Ascending aorta (tissue), 2 donors: ENCODE measurements around the gene ITM2B. TPM values are rescaled to one million over a fixed set of nuclear protein-coding genes. Genes with fewer than 3 reads are reported as not detected.
A peak's percentile ranks its signal among the peaks of the same experiment; 100 is the strongest.

Source experiments
- DNase-seq, 2 donors: peaks; one replicate each; pipeline ENCODE4 v3.0.0-alpha.2; 2019; ENCODE audit warnings: low spot score in 2 of 2
- H3K27ac ChIP-seq, 2 donors: fragments of 200-600 bp; sonication (generic); one replicate each; pipeline ENCODE4 v1.5.1; 2016 to 2017; ENCODE audit warnings: mild to moderate bottlenecking in 1 of 2
- H3K27me3 ChIP-seq: fragments of 200-600 bp; sonication (generic); one replicate; pipeline ENCODE4 v1.5.1; 2017
- H3K36me3 ChIP-seq, 2 donors: fragments of 200-600 bp; sonication (generic); one replicate each; pipeline ENCODE4 v1.5.1; 2016
- H3K4me1 ChIP-seq, 2 donors: fragments of 200-600 bp; sonication (generic); one replicate each; pipeline ENCODE4 v1.5.1; 2016 to 2017; ENCODE audit warnings: mild to moderate bottlenecking in 1 of 2
- H3K4me3 ChIP-seq, 2 donors: fragments of 200-600 bp; sonication (generic); one replicate each; pipeline ENCODE4 v1.5.1; 2016 to 2017; ENCODE audit warnings: mild to moderate bottlenecking in 1 of 2
- H3K9me3 ChIP-seq, 2 donors: fragments of 200-600 bp; sonication (generic); one replicate each; pipeline ENCODE4 v1.5.1; 2016
- CTCF ChIP-seq, 3 experiments: fragments of 200-600 bp in 2 of 3; fragments of 450-650 bp in 1 of 3; sonication (generic) in 2 of 3; IDR thresholded peaks; one replicate each; pipeline ENCODE4 v1.5.1; 2016 to 2019; ENCODE audit warnings: antibody characterized with exemption in 3 of 3, mild to moderate bottlenecking in 1 of 3, moderate library complexity in 1 of 3
- intact Hi-C: fragments of 100-400 bp; cut with DNase I; formaldehyde crosslinking; loops from one replicate; pipeline ENCODE4 v1.15.1; 2023
- total RNA-seq: library from RNA; depleted of rRNA; stranded (reverse); fragments of >200 nt; gene quantifications from one replicate; pipeline ENCODE4 v1.1.0, GENCODE V29; 2016

The ITM2B gene
- total RNA-seq, 1 donor from 2014 or later, result 345 TPM

DNA sequence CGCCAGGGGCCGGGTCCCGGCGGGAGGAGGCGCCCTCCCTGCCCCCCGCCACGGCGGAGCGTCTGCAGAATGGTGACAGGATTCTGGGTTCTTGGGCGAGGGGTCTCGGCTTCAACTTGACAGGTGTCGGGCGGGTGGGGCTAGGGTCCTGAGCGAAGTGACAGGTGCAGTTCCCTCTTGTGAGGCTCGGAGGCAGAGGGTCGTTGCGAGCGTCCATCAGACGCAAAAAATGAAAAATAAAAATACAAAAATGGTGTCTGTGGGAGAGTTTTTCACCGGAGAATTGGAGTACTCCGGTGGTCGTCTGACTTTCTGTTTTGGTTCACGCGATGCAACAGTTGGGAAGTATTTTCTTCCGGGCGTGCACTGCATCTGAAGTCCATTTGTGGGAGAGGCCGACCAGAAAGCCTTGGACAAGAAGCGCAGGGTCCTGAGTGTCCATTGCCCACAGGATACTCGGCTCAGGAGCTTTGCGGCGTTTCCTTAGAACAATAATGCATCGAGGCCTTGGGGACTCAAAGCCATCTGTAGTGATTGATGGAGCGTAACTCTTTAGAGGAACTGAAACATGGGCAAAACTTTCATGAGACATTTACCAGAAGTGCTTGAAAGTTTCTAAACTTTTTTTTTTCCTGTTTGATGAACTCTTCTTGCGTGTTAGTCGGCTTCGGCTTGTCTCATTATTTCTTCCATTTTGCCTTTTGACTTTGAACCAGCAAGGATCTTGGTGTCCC is 71.3 kb downstream of the ITM2B start:
- Histone ChIP-seq H3K27ac (peak overlapping the region; percentile 98 to 99), H3K4me1 (peaks cover 0 to 22% of the 10 kb centered on the region in 2 donors), H3K36me3 (peaks cover 2 to 3% of the 10 kb centered on the region in 2 donors), H3K4me3 (peak overlapping the region; percentile 72 to 97), H3K27me3 (no peaks in the 10 kb centered on the region), H3K9me3 (no peaks in the 10 kb centered on the region)
- intact Hi-C loops, result no loop called here
- peak in 1 of 2 donors; percentile 69 for DNase-seq
- no peak for TF ChIP-seq CTCF (IDR thresholded peaks at IDR 0.05)

DNA sequence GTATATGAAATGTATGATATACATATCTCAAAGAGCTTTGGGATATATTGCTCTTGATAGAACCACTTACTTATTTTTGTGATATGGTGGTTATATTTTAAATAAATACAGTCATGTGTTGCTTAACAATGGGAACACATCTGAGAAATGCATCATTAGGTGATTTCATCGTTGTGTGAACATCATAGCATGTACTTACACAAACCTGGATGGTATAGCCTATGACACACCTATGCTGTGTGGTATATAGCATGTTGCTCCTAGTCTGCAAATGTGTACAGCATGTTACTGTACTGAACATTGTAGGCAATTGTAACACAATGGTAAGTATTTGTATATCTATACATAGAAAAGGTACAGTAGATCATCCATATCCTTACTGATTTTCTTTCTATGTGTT is 78.2 kb downstream of the ITM2B start:
- no peaks in the 10 kb centered on the region for H3K27me3 ChIP-seq
- H3K27ac ChIP-seq, result no peak overlapping the region
- peaks cover 0 to 21% of the 10 kb centered on the region in 2 donors for H3K4me1 ChIP-seq
- intact Hi-C loops, result no loop called here
- no peak for TF ChIP-seq CTCF (IDR thresholded peaks at IDR 0.05)
- DNase-seq, result no peak
- peaks cover 0 to 13% of the 10 kb centered on the region in 2 donors for H3K36me3 ChIP-seq
- no peaks in the 10 kb centered on the region for H3K9me3 ChIP-seq
- no peak overlapping the region for H3K4me3 ChIP-seq

DNA sequence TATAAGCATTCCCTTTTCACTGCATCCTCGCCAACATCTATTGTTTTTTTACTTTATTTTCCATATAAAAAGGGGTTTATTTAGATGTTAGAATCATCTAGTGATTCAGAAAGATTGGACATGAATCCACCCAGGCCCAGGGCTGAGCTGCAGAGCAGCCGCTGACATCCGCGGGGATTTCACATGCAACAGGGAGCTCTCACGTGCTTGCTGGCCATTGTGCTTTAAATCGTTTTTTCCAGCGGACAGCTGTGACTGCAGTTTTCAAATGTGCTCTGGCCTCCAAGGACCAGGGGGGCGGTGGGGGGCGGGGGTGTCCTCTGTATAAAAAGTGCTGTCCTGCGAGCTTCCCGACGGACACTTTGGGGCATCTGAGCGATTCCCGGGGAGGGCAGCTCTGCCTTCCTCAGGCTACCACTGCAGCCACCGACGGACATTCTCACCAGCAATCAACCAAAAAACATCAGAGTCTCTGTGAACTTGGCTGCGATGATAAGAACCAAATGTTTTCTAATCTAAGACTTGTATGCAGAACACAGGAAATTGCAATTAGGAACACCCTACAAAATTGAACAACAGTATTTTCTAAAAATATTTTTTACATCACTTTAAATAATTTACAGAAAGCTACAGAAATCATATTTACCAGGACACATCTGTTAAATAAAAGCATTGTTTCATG is 83.1 kb downstream of the ITM2B start:
- no peak overlapping the region for H3K27ac ChIP-seq
- TF ChIP-seq CTCF (IDR thresholded peaks at IDR 0.05), result no peak
- H3K9me3 ChIP-seq, result peaks cover 0 to 3% of the 10 kb centered on the region in 2 donors
- H3K27me3 ChIP-seq, result no peaks in the 10 kb centered on the region
- peaks cover 6 to 22% of the 10 kb centered on the region in 2 donors for H3K36me3 ChIP-seq
- no peak overlapping the region for H3K4me3 ChIP-seq
- intact Hi-C loops, result no loop called here
- DNase-seq, result no peak
- H3K4me1 ChIP-seq, result no peaks in the 10 kb centered on the region

GRCh38 chr13:48316826-48317510 is 84.0 kb downstream of the ITM2B start:
- intact Hi-C loops, result no loop called here
- Histone ChIP-seq H3K9me3 (peaks cover 0 to 10% of the 10 kb centered on the region in 2 donors), H3K27ac (peak overlapping the region in 1 of 2 donors; percentile 19), H3K27me3 (no peaks in the 10 kb centered on the region), H3K4me1 (no peaks in the 10 kb centered on the region), H3K36me3 (peaks cover 6 to 18% of the 10 kb centered on the region in 2 donors), H3K4me3 (no peak overlapping the region)
- TF ChIP-seq CTCF (IDR thresholded peaks at IDR 0.05), result no peak
- no peak for DNase-seq

- intact Hi-C loops, result no loop called here
- no peak for TF ChIP-seq CTCF (IDR thresholded peaks at IDR 0.05)
- Histone ChIP-seq H3K27me3 (no peaks in the 10 kb centered on the region), H3K4me1 (no peaks in the 10 kb centered on the region), H3K4me3 (peak overlapping the region; percentile 22 to 51), H3K27ac (no peak overlapping the region), H3K9me3 (peaks cover 0 to 14% of the 10 kb centered on the region in 2 donors), H3K36me3 (peaks cover 6 to 18% of the 10 kb centered on the region in 2 donors)
- DNase-seq, result no peak
Observed at GRCh38 chr13:48317511-48318376, 84.7 kb downstream of the ITM2B start.
